Measurements from ENCODE around the gene PROZ.

PROZ gene

GRCh38 chr13:113218586-113218985 is 60.1 kb downstream of the PROZ start:
- in situ Hi-C loops (cut with HindIII; ENCODE audit: low pct_unique_long_range_greater_than_20kb, low sequenced_read_pairs): no loop called here
- no peak for TF ChIP-seq JUND (IDR thresholded peaks at IDR 0.05; ENCODE audit: low read depth)
- no peak for DNase-seq (ENCODE audit: low read depth in 1 of 2, low spot score in 1 of 2)

- in situ Hi-C loops (cut with HindIII; ENCODE audit: low pct_unique_long_range_greater_than_20kb, low sequenced_read_pairs): no loop called here
- no peak for DNase-seq (ENCODE audit: low read depth in 1 of 2, low spot score in 1 of 2)
- no peak for TF ChIP-seq JUND (IDR thresholded peaks at IDR 0.05; ENCODE audit: low read depth)
Measured at GRCh38 chr13:113219256-113219940, 61.0 kb downstream of the PROZ start.

GRCh38 chr13:113220141-113220598 is 61.7 kb downstream of the PROZ start:
- in situ Hi-C loops (cut with HindIII; ENCODE audit: low pct_unique_long_range_greater_than_20kb, low sequenced_read_pairs): no loop called here
- DNase-seq (ENCODE audit: low read depth in 1 of 2, low spot score in 1 of 2): no peak
- no peak for TF ChIP-seq JUND (IDR thresholded peaks at IDR 0.05; ENCODE audit: low read depth)

GRCh38 chr13:113220877-113221276 is 62.4 kb downstream of the PROZ start:
- in situ Hi-C loops (cut with HindIII; ENCODE audit: low pct_unique_long_range_greater_than_20kb, low sequenced_read_pairs): no loop called here
- DNase-seq (ENCODE audit: low read depth in 1 of 2, low spot score in 1 of 2): no peak
- TF ChIP-seq JUND (IDR thresholded peaks at IDR 0.05; ENCODE audit: low read depth): no peak
